Measurements from ENCODE around the gene PANK2. TPM values are rescaled to one million over a fixed set of nuclear protein-coding genes. Genes with fewer than 3 reads are reported as not detected.

The PANK2 gene
- total and polyA plus RNA-seq, 2 of the 8 experiments (the other 6 are each of a cell fraction or from before 2014, with no cell fraction given), result 17.1 to 57.5 TPM

- Histone ChIP-seq H3K27me3 (replicated peaks in 1 of 4; ENCODE audit: control insufficient read depth in 3 of 4, extremely low read depth in 1 of 4, insufficient read depth in 3 of 4, low read length in 3 of 4) (no peaks in the 10 kb centered on the region), H3K79me1 (ENCODE audit: low read depth, low read length) (peaks cover 2% of the 10 kb centered on the region; the same call in 1 of the 2 replicates), H3K9ac (replicated peaks in 1 of 4; ENCODE audit: extremely low read depth in 1 of 4, low read depth in 3 of 4, low read length in 3 of 4) (no peak overlapping the region), H3K4me1 (replicated peaks in 1 of 4; ENCODE audit: control insufficient read depth in 3 of 4, insufficient read depth in 4 of 4, low read length in 3 of 4) (peaks cover 0 to 3% (median 0%) of the 10 kb centered on the region in 4 experiments; a peak in 1 of 7 replicates), H3K18ac (ENCODE audit: extremely low read depth, low read length) (no peak overlapping the region), H3K4me3 (ENCODE audit: extremely low read depth in 1 of 4, insufficient read depth in 2 of 4, low read depth in 3 of 4, low read length in 4 of 4) (no peak overlapping the region), H2BK20ac (ENCODE audit: low read length) (no peak overlapping the region), H3K23me2 (ENCODE audit: low read depth, low read length) (no peaks in the 10 kb centered on the region), H4K91ac (replicated peaks; ENCODE audit: insufficient read length, low read length) (no peak overlapping the region), H4K20me1 (replicated peaks in 1 of 2; ENCODE audit: control insufficient read depth in 1 of 2, insufficient read depth in 2 of 2, low read length in 2 of 2) (peaks cover 23 to 25% of the 10 kb centered on the region in 2 experiments), H2BK120ac (replicated peaks; ENCODE audit: low read depth, low read length) (no peak overlapping the region), H4K5ac (ENCODE audit: insufficient read length, low read depth, low read length) (no peak overlapping the region), H3K79me2 (ENCODE audit: control insufficient read depth in 1 of 2, insufficient read depth in 2 of 2, low read length in 2 of 2) (peaks cover 38 to 99% of the 10 kb centered on the region in 2 experiments), H2BK5ac (ENCODE audit: low read depth, low read length) (no peak overlapping the region), H3K56ac (replicated peaks; ENCODE audit: insufficient read length, low read depth, low read length) (no peak overlapping the region), H2AK5ac (ENCODE audit: low read depth, low read length) (no peak overlapping the region), H2BK12ac (ENCODE audit: low read depth, low read length) (no peak overlapping the region), H3K23ac (ENCODE audit: insufficient read length) (no peak overlapping the region), H2BK15ac (ENCODE audit: low read length) (no peak overlapping the region), H3K9me3 (ENCODE audit: insufficient read depth in 2 of 2, low read depth in 1 of 2, low read length in 1 of 2) (no peaks in the 10 kb centered on the region), H3K4me2 (ENCODE audit: insufficient read depth in 1 of 2, low read depth in 2 of 2, low read length in 2 of 2) (no peak overlapping the region), H2AFZ (ENCODE audit: low read length) (no peak overlapping the region), H3K27ac (ENCODE audit: low read depth, low read length) (no peak overlapping the region), H3K4ac (replicated peaks; ENCODE audit: insufficient read length, low read depth, low read length) (no peak overlapping the region), H3K14ac (ENCODE audit: insufficient read length) (no peak overlapping the region), H4K8ac (ENCODE audit: extremely low read depth, insufficient read depth, low read length) (no peak overlapping the region), H3K36me3 (ENCODE audit: control insufficient read depth in 2 of 4, insufficient read depth in 4 of 4, low read length in 3 of 4) (peaks cover 7 to 20% (median 14%) of the 10 kb centered on the region in 4 experiments)
- 95% methylated on average over 2 of the region's 2 CpGs; no CpG with 5 or more reads in 1 of the 2 experiments for WGBS, 2 experiments (ENCODE audit: extremely low coverage in 1 of 2, insufficient coverage in 1 of 2, insufficient read length in 1 of 2, insufficient replicate concordance in 2 of 2, low coverage in 1 of 2, low lambda C conversion rate in 2 of 2, missing lambda C conversion rate in 1 of 2)
- DNase-seq (ENCODE audit: low read depth in 1 of 2, low spot score in 2 of 2) (no peak), FAIRE-seq (no peak)
- ChIA-PET CTCF (ENCODE audit: partially characterized antibody) (interaction anchor here (0.8 kb wide), 1 partner anchor 18 kb away, joined by 3 read pairs; no protein-coding TSS in a partner anchor), POLR2A (ENCODE audit: partially characterized antibody) (interaction anchor here (0.5 to 1.0 kb wide), 2 partner anchors 14 to 27 kb away, joined by 3 read pairs; no protein-coding TSS in a partner anchor)
- TF ChIP-seq TAF7 (optimal IDR thresholded peaks at IDR 0.05; ENCODE audit: borderline replicate concordance, low read depth, low read length) (no peak), TEAD4 (IDR thresholded peaks at IDR 0.05; ENCODE audit: low read depth, low read length) (no peak), RNF2 (IDR thresholded peaks at IDR 0.05; ENCODE audit: borderline replicate concordance, low read depth, low read length, missing control alignments, poor library complexity, severe bottlenecking) (no peak), EZH2 (IDR thresholded peaks at IDR 0.05; ENCODE audit: low read depth, low read length, severe bottlenecking) (no peak)
Measured at GRCh38 chr20:3904224-3904623, 15.0 kb downstream of the PANK2 start.
